Fibroblast of villous mesenchyme (primary cell): ENCODE measurements around the gene PPP4R3C. TPM values are rescaled to one million over a fixed set of nuclear protein-coding genes. Genes with fewer than 3 reads are reported as not detected.
"Not testable (repeated sequence)": the region's sequence is repeated elsewhere in the genome, so short reads cannot be mapped to it uniquely, and the experiment has no call there.

Experiments used
- DNase-seq: peaks from one replicate; pipeline ENCODE4 v3.0.0-alpha.2; 2010; ENCODE audit warnings: low read depth
- H3K4me3 ChIP-seq: 2 replicates; pipeline ENCODE4 v1.5.1; 2011; ENCODE audit warnings: low read depth, mild to moderate bottlenecking, low read length
- CTCF ChIP-seq: IDR thresholded peaks from 2 replicates; pipeline ENCODE4 v1.5.1; 2012; ENCODE audit warnings: low read depth, mild to moderate bottlenecking, low read length; ENCODE audit not compliant: insufficient read depth
- total RNA-seq: library from RNA; depleted of rRNA; stranded (reverse); fragments of >200 nt; gene quantifications from 2 replicates; pipeline ENCODE4 v1.2.3, GENCODE V29; 2012

PPP4R3C gene
- total RNA-seq: not detected in 2 replicates

GRCh38 chrX:27463187-27463586, at the start of gene PPP4R3C:
TSS of gene PPP4R3C (minus strand) at chrX:27463341. CDS start at chrX:27463296, 45 bp downstream.
- no peak for TF ChIP-seq CTCF
- no peak within 1 kb of the TSS for H3K4me3 ChIP-seq
- no peak for DNase-seq

- TF ChIP-seq CTCF: no peak
- H3K4me3 ChIP-seq: no peak overlapping the region
- DNase-seq: no peak
Measured at GRCh38 chrX:27491397-27491796, 28.3 kb upstream of the PPP4R3C start.

GRCh38 chrX:27466051-27466450, 2.9 kb upstream of the PPP4R3C start:
- no peak for TF ChIP-seq CTCF
- no peak for DNase-seq
- H3K4me3 ChIP-seq: no peak overlapping the region

GRCh38 chrX:27465036-27465435, 1.9 kb upstream of the PPP4R3C start:
- H3K4me3 ChIP-seq: no peak overlapping the region
- no peak for TF ChIP-seq CTCF
- DNase-seq: no peak

- not testable (repeated sequence) for DNase-seq, H3K4me3 ChIP-seq
Measured at GRCh38 chrX:27459129-27459528, 4.0 kb downstream of the PPP4R3C start.

- not testable (repeated sequence) for DNase-seq, H3K4me3 ChIP-seq
Measured at GRCh38 chrX:27458544-27458943, 4.6 kb downstream of the PPP4R3C start.

GRCh38 chrX:27451324-27451723, 11.8 kb downstream of the PPP4R3C start:
- TF ChIP-seq CTCF: no peak

GRCh38 chrX:27446423-27446822, 16.7 kb downstream of the PPP4R3C start:
- DNase-seq: no peak
- no peak for TF ChIP-seq CTCF
- no peak overlapping the region for H3K4me3 ChIP-seq

More at GRCh38 chrX:27451324-27451723, 11.8 kb downstream of the PPP4R3C start:
- DNase-seq: no peak
- H3K4me3 ChIP-seq: no peak overlapping the region
